ENCODE results near the gene HES6.

The HES6 gene, protein sequence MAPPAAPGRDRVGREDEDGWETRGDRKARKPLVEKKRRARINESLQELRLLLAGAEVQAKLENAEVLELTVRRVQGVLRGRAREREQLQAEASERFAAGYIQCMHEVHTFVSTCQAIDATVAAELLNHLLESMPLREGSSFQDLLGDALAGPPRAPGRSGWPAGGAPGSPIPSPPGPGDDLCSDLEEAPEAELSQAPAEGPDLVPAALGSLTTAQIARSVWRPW

DNA sequence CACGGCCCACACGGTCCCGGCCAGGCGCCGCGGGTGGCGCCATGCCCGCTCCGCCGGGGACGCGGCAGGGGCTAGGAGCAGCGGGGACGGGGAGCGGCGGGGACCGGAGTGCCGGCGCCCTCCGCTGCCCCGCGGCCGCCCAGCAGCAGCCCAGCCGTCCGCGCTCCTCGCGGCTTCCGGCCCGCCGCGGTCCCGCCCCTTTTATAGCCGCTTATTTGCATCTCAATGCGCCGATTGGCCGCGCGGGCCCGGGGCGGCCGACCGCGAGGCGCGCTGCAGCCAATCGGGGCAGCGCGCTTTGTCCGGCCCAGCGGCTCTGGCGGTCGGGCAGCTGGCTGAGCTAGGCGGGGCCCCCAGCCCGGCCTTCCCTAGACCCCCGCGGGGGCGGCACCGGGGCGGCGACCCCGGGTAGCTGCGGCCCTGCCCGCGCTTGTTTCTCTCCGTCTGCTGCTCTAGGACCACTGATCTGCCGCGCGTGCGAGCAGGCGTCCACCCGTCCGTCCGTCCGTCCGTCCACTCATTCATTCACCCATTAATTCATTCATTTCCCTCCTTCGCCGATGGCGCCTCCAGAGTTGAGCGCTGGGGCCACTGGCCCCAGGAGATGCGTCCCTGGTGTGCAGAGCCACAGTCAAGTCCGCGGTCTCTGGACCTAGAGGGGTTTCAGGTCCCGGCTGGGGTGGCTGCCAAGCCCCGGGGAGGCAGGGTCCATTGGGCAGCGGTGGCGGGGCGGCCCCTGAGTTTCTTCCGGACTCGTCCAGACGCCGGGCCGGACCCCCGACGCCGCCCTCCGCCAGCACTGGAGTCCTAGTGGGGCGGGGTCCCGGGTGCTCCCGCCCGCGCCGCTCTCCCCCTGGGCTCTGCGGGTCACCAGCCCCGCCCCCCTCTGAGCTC is at the start of gene HES6:
Gene HES6, minus strand, starts transcription at position 176 of the 894 bp plus-strand sequence. Its CDS starts 133 bp downstream, at position 43.
- peak; percentile 32 to 65 (median 36) for DNase-seq (ENCODE audit: low read depth in 3 of 3)

DNA sequence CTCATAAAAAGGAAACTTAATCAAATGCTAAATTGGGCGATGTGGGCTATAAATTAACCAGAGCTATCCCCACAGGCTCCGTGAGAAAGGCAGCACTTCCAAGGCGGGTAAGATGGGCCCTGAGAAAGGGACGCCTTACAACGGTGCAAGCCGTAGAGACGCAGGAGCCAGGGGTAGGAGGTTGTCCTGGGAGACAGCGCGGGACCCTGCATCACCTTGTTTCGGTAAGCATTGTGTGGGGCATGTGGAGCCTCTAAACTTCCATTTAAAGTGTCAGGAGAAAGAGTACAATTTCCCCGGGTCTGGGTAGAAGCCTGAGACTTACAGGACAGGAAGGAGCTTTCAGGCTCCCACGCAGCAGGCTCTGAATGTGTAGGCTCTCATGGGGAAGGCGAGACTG is 49.7 kb upstream of the HES6 start:
- DNase-seq (ENCODE audit: low read depth in 3 of 3), result no peak

DNA sequence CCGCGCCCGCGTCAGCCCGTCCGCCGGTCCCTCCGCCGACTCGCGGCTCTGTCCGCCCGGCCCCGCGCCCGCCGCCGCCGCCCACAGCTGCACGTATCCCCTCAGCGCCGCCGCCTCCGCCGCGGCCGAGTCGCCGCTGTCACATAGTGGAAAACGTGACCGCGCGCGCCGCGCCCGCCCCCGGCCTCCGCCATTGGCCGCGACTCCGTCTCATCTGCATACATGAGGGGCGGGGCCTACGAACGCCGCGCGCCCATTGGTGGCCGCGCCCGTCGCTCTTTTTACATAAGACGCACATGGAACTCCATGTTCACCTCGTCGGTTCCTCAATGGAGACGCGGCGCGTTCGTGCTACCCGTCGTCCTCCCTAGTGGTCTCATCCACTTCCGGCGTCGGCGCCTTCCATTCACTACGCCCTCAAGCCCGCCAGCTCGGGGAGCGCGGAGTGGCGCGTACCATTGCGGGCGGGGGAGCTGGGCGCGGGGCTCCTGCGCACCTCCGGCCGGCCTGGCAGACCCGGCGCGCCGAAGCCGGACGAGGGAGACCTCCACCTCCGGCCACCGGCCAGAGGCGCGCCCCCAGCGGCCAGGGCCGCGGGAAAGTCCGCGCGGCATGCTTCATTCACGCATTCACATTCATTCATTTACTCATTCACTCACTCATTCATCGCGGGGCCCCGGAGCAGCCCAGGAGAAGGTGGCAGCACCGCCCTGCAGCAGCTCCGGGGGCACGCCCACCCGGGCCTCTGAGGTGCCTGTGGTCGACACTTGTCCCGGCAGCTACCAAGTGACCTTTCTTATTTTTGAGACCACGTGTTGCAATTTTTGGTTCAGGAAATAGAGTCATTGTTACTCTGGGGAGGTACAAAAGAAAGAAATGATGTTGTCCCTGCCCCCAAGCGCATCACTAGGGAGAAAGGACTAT is 49.1 kb upstream of the HES6 start:
- peak; percentile 93 to 95 (median 95) for DNase-seq (ENCODE audit: low read depth in 3 of 3)

DNA sequence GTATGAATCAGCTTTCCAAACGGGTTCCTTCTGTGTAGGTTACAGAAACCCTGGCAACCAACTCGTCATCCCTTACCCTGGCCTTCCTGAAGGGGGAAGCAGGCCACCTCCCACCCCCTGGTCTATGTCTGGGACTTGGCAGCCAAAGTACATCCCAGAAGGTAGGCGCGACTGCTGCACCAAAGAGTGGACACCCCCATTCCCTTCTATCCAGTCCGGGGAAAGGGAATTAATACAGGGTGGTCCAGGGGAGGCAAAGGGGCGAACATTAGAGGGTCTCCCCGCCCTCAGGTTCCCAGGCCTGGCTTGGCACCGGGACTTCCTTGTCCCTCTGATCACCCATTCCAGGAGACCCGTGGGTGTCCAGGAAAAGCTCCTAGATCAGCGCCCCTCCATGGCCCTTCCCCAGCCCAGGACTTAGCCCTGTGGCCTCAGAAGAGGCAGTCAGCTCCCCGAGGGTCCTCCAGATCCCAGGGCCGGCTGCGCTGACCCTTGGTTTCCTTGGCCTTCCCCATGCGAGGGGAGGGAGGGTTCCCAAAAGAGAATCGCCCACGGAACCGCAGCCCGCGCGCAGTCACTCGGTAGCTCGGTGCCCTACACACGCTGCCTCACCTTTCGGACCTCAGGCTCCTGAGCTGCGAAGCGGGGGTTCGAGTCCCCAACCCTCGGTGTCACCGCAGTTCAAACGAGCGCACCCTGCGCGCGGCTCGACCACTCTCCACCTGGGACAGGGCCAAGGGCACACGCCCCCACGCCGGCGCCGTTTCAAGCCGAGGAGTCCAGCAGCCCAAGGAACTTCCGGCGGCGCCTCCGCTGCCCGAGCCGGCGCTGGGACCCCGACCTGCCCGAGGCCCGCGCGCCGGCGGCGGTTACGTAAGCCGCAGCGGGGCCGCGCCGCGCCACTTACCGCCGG is 48.2 kb upstream of the HES6 start, which contains the start of gene PER2:
Gene PER2, minus strand, starts transcription at position 874 of the 913 bp plus-strand sequence. CDS start 10,674 bp downstream, outside the sequence.
- peak in 1 of 3 experiments; percentile 25 for DNase-seq (ENCODE audit: low read depth in 3 of 3)

DNA sequence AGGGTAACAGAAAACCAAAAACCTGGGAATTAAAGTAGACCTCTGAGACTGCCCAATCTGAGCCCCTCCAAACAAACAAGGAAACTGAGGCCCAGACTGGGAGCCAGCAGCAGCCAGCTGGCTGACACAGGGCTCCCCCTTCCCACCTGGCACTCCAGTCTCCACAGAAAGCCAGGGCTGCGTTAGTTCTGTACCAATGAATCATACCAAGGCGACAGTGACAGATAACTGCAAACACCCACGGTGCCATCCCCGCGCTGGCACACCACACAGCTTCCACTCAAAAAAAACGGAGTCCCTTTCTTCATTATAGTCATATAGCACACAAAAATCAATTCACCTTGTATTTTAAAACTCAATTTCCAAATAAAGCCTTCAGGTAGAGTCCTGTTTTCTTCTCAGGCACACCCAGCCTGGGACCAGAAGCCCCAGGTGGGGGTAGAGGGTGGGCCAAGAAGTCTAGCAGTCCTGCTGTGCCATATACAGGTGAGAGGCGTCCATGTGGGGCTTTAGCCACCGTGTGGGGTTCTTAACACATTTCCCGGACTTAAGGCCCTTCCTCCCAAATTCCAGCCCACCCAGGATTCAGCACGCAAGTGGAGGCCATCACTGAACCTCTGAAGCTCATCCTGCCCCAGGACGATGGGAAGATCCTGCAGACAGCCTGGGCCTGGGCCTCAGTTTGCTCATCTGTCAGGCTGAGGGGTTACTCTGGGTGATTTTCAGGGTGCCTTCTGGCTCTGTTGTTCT is 47.3 kb upstream of the HES6 start:
- no peak for DNase-seq (ENCODE audit: low read depth in 3 of 3)

DNA sequence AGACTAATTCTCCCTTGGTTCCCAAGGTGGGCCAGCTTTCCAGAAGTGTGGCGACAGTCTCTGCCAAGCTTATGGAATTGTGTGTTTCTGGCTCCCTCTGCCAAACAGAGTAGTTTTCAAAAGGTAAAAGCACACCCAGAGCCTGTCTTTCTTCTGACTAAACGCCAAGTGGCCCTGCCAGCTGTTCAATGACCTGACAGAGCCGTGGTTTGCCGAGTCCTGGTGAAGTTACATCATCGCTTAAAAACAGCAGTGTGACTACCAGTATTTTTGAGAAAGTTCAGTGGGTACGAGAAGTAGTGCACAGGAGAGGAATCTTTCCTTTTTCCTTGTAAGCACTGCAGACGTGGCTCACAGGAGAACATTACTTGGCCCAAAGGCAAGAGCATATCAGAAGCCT is 46.7 kb upstream of the HES6 start:
- DNase-seq (ENCODE audit: low read depth in 3 of 3), result no peak

DNA sequence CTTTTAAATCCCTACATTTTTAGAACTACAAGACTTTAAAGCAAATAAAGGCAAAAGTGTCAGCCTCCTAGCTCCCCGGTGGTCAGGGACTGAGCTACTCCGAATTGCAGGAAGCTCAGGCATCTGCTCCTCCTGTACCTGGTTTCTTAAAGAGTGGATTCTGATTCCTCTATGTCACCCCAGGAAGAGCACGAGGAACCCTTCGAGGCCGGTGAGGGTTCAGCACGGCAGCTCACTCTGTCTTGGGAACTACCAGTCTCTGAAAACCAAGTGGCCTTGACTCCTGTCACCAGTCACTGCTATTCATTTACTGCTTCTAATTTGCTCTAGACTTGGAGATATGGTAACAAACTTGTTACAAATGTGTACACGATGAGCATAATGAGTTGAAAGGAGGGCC is 46.3 kb upstream of the HES6 start:
- DNase-seq (ENCODE audit: low read depth in 3 of 3), result no peak

DNA sequence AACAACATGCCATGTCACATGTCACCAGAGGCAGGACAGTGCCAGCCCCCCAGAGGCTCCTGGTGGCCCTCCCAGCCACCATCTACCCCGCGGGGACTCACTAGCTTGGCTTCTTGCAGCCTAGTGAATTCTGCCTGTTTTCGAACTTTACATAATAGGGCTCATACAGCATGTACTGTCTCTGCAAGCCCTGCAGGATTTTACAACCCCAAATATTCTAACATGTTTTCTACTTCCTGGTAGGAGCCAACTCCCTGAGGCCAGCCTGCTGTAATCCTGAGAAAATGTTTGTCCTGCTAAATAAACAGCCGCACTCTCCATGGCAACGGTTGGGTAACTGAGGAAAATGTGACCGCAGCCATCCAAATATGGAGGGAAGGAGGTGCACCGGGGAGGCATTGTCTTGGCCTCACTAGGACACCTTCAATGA is 45.8 kb upstream of the HES6 start:
- DNase-seq (ENCODE audit: low read depth in 3 of 3), result no peak

DNA sequence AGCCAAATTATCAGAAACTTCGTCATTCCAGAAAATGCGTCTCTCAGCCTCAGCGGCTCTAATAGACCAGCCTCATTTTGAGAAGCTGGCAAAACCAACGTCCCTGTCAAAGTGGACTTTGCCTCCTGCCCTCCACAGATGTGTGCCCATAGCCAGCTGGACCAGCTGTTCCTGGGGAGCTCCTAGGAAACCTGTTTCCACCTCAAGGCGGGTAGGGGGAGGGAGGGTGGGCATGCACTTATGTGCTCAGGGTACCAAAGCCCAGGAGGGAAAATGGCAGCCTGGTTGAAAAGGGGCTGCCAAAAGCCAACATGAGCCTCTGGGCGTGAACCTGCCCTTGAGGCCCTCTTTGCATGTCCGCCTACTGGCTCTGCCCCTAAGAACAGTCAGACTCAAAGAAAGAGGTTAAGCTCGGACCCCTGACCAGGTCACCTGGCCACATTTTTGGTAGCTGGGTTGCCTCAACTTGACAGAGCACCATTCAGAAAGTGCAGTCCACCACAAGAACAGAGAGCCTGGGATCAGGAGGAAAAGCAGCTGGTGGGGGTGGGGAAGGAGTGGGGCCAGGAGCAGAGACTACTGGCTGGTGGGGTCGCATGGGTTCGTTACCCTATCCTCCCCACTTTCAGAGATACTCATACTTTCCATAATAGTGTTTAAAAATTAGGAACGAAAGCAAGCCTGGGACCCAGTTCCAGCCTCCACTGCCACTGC is 45.1 kb upstream of the HES6 start:
- DNase-seq (ENCODE audit: low read depth in 3 of 3), result no peak

DNA sequence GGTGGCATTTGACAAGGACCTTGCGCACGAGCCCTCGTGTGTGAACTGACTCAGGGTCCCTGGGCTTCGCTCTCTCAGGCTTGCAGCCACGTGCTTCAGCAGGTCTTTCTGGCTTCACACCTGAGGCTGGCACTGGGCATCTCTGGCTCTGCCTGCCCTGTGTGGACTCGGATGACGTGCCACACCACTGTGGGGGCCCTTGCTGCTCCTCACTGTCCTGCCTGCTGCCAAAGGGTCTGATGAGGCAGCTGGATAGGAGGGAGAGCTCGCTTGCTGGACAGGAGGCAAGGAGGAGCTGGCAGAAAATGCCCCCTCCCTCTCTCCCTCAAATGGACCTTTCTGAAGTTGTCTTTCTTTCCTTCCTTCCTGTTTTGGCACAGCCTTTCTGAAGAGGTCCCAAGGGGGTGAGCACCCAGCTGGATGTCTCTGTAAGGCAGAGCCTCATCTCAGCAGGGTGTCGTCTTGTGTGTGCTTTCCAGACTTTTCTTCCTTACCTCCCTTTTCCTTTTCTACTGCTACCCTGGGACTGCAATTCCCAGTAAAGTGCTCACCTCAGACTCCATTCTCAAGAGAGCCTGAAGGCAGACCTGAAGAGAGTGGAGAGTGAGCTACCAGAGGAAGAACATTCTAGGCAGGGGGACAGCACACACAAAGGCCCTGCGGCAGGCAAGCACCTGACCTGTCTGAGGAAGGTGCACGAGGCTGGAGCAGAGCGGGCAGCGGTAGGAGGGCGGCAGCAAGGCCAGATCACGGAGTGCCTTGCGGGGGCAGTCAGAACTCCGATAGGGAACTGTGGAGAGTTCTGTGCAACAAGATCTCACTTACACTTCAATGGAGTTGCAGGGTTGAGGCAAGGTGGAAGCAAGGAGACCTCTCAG is 43.3 kb upstream of the HES6 start:
- no peak for DNase-seq (ENCODE audit: low read depth in 3 of 3)

DNA sequence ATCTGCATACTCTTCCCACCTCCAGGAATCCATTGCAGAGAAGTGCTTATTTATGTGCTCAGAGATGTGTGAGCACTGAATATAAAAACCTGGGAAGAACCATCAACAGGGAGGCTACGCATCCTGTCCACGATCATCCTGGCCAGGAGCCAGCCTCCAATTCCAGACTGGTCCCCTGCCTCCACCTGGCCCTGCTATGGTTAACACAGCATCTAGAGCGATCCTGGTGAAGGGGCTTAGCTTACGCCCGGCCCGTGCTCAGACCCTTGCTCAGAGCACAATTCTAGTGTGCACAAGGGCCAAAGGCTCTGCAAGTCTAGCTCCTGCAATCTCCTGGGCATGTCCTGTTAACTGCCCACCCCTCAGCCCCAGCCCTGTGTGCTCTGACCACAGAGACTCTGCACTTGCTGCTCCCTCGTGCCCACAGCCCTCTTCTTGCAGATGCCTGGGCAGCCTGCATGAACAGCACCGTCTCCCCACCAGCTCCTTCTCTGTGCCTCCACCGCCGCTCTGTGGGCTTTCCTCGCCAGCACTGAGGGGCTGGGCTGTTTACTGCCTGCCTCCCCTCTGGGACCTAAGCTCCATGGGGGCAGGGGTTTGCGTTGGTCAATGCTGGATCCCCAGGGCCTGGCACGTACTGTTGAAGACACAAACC is 42.1 kb upstream of the HES6 start:
- DNase-seq (ENCODE audit: low read depth in 3 of 3), result no peak

DNA sequence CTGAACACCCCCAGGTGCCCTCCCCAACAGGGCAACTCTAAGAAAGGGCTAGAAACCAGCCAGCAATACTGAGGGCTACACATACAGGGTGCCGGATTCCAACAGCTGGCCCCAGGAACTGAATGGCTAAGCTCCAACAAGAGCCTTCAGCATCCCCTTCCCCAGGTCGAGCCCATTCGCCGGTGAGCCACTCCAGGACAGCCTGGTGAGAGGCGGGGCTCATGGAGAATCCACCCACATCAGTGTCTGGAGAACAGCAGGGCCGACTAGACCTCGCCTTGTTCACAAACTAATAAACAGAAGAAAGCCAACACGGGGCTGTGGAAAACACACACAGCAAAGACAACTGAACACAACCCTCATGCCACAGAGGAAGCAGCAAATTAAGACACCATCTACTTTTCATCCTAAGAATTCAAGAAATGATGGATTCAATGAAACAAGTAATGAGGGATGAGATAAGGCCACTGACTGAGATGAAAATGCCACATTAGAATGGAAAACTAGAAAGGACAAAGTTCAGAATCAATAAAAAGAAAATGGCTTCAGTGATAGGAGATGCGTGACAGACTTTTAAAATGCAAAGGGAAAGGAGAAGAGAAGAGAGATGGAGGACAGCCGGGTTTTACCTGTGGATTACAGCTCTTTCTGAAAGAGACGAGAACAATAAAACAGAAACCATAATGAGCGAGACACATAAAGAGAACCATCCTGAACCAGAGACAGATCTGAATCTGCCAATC is 40.4 kb upstream of the HES6 start:
- no peak for DNase-seq (ENCODE audit: low read depth in 3 of 3)

DNA sequence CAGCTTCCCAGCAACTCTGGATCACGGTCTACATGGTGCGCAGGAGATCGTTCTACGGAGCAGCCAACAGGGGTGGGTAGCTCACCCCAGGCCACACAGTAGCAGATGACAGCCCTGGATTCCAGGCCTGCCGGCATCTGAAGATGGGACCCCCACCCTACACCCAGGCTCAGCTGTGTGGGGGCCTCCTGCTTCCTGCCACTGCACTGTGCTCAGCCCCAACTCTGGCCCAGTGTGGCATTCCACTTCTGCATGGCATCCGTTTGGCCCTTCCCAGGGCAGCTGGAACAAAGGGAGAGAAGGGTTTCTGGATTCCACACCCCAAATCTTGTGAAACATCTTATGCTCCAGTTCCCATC is 39.5 kb upstream of the HES6 start:
- DNase-seq (ENCODE audit: low read depth in 3 of 3), result no peak

DNA sequence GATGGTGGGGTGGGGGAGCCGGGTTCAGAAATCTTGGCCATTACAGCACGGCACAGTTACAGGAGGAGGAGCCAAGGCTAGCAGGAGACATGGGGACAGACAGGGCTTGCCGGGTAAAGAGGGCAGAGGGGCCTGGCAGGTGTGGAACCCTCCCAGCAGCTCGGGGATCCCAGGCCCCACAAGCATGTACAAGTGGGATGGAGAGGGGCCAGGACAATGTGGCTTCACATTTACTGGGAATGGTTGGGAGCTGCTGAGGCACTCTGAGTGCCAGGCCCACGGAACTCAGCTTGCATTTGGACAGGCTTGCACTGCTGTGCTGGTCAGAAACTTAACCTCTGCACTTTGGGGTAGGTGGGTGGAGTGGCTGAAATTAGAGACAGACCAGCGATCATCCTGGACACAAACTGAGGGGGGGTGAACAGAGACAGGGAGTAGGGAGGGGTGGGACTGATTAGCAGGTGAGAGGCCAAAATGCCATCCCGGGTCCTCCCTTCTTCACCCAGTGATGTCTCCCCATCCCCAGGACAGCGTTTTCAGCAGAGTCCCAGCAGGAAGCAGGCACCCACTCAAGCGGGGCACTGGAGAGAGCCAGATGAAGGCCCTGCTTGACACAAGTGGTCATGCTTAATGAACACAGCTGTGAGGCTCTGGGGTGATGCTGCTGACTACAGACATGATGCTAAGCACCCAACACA is 38.9 kb upstream of the HES6 start:
- DNase-seq (ENCODE audit: low read depth in 3 of 3), result no peak

DNA sequence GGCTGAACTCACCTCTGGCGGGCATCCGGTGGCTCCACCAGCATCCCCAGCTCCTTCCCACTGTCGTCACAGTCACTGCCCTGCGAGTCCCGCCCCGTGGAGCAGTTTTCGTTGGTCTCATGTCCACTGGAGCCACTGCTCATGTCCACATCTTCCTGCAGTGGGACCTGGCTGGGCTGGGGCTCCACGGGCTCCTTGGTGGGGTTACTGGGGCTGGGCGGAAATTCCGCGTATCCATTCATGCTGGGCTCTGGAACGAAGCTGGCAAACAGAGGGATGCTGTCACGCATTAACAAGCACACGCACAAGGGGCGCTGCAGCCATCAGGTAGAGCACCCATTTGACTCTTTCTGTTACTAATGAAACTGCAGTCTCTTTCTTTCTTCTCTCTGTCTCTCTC is 37.9 kb upstream of the HES6 start:
- DNase-seq (ENCODE audit: low read depth in 3 of 3), result no peak

DNA sequence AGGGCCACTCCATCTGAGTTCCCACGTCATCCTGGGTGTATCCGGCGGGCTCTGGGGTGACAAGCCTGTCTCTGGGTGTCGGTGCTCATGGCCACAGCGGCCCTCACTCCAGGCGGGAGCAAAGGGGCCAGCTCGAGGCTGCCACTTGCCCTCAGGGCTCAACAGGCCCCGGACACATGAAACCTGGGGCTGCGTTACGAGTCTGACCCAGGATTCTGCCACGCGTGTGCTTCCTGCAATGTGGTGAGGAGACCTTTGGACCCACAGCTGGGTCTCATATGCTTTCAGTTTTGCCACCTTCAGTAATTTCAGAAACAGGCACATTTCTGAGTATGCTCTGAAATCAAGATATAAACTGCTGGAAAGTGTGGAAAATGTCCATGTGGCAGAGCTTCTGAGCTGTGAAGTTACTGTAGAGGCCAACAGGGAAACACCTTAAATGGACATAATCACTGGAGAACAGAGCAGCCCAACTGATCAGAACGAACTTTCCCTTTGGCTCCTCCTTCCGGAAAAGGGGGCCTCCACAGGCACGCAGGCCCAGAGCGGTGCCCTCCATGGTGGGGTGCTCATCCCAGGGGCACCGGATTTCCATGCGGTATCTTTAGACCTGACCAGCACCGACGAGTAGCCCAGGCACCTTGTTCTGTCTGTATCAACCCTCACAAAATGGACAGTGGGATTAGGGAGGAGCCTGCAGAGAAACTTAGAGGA is 34.5 kb upstream of the HES6 start:
- no peak for DNase-seq (ENCODE audit: low read depth in 3 of 3)

Data from stimulated activated CD4-positive, alpha-beta T cell treated with anti-CD3 and anti-CD28 coated beads, TNF-alpha, amount 100 ng/mL, for 4 hours (primary cell).